ENCODE results near the gene GARS1. TPM values are rescaled to one million over a fixed set of nuclear protein-coding genes. Genes with fewer than 3 reads are reported as not detected.

The GARS1 gene
- total RNA-seq, 6 experiments from 2014 or later = 31.4 to 155 (median 44.7) TPM

GRCh38 chr7:30556840-30557239 is 37.8 kb upstream of the GARS1 start:
- intact Hi-C loops (cut with DNase I) = no loop called here
- Histone ChIP-seq H3K36me3 (peaks cover 0 to 3% (median 0%) of the 10 kb centered on the region in 4 donors), H3K27me3 (no peaks in the 10 kb centered on the region), H3K4me3 (no peak overlapping the region), H3K9me3 (no peaks in the 10 kb centered on the region), H3K4me1 (peaks cover 0 to 3% (median 0%) of the 10 kb centered on the region in 4 donors), H3K27ac (no peak overlapping the region)
- WGBS (ENCODE audit: insufficient coverage, low coverage, low lambda C conversion rate, missing lambda C conversion rate) = 91% methylated on average over 6 of the region's 6 CpGs
- TF ChIP-seq POLR2A (IDR thresholded peaks at IDR 0.05) (no peak), CTCF (IDR thresholded peaks at IDR 0.05) (no peak)
- DNase-seq = no peak
- no peak for ATAC-seq

- H3K27ac ChIP-seq = no peak overlapping the region
- H3K4me1 ChIP-seq = peaks cover 0 to 3% (median 0%) of the 10 kb centered on the region in 4 donors
- H3K9me3 ChIP-seq = no peaks in the 10 kb centered on the region
- no peaks in the 10 kb centered on the region for H3K27me3 ChIP-seq
- H3K36me3 ChIP-seq = peaks cover 0 to 3% (median 0%) of the 10 kb centered on the region in 4 donors
- ATAC-seq (no peak), DNase-seq (no peak)
- H3K4me3 ChIP-seq = no peak overlapping the region
- 69% methylated on average over 1 of the region's 1 CpG for WGBS (ENCODE audit: insufficient coverage, low coverage, low lambda C conversion rate, missing lambda C conversion rate)
- intact Hi-C loops (cut with DNase I) = no loop called here
- TF ChIP-seq CTCF (IDR thresholded peaks at IDR 0.05) (no peak), POLR2A (IDR thresholded peaks at IDR 0.05) (no peak)
Measured at GRCh38 chr7:30557245-30557644, 37.4 kb upstream of the GARS1 start.

DNA sequence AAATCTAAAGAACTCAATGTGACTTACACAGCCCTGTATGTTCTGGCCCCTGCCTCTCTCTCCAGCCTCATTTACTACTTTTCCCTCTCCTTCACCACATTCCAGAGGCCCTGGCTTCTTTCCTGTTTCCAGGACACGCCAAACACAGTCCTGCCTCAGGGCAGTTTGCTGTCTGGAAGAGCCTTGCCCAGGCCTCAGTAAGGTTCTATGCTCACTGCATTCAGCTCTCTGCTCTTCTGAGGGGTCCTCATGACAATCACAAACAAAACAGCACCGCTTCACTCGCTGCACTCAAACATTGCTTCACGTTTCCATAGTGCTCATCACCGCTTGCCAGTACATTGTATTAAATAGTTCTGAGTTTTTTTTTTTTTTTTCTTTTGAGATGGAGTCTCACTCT is 35.1 kb upstream of the GARS1 start:
- Histone ChIP-seq H3K36me3 (peaks cover 0 to 12% (median 0%) of the 10 kb centered on the region in 4 donors), H3K4me3 (no peak overlapping the region), H3K4me1 (no peaks in the 10 kb centered on the region), H3K27me3 (no peaks in the 10 kb centered on the region), H3K9me3 (no peaks in the 10 kb centered on the region), H3K27ac (no peak overlapping the region)
- DNase-seq = no peak
- intact Hi-C loops (cut with DNase I) = no loop called here
- no peak for TF ChIP-seq CTCF (IDR thresholded peaks at IDR 0.05)
- TF ChIP-seq POLR2A (IDR thresholded peaks at IDR 0.05) = no peak
- ATAC-seq = no peak
- WGBS (ENCODE audit: insufficient coverage, low coverage, low lambda C conversion rate, missing lambda C conversion rate) = 91% methylated on average over 4 of the region's 5 CpGs

GRCh38 chr7:30561389-30561788 is 33.3 kb upstream of the GARS1 start:
- Histone ChIP-seq H3K4me3 (no peak overlapping the region), H3K27me3 (no peaks in the 10 kb centered on the region), H3K36me3 (peaks cover 0 to 12% (median 0%) of the 10 kb centered on the region in 4 donors), H3K4me1 (no peaks in the 10 kb centered on the region), H3K9me3 (no peaks in the 10 kb centered on the region), H3K27ac (no peak overlapping the region)
- WGBS (ENCODE audit: insufficient coverage, low coverage, low lambda C conversion rate, missing lambda C conversion rate) = 84% methylated on average over 6 of the region's 6 CpGs
- TF ChIP-seq CTCF (IDR thresholded peaks at IDR 0.05) = no peak
- no peak for TF ChIP-seq POLR2A (IDR thresholded peaks at IDR 0.05)
- intact Hi-C loops (cut with DNase I) = no loop called here
- DNase-seq (no peak), ATAC-seq (no peak)

DNA sequence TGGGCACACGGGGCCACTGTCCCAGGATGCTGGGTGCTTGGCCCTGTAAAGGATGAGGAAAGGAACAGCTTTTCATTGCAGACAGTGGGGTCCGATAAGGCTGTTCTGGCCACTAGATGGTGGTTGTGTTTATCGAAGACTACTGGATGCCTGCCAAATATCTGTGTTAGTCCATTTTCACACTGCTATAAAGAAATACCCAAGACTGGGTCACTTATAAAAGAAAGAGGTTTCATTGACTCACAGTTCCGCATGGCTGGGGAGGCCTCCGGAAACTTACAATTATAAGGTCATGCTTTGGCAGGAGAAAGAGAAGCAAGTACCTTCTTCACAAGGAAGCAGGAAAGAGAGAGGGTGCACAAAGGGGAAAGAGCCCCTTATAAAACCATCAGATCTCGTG is 32.2 kb upstream of the GARS1 start:
- H3K9me3 ChIP-seq = no peaks in the 10 kb centered on the region
- TF ChIP-seq CTCF (IDR thresholded peaks at IDR 0.05) (no peak), POLR2A (IDR thresholded peaks at IDR 0.05) (no peak)
- peak in 1 of 4 donors; percentile 9 for ATAC-seq
- H3K4me1 ChIP-seq = no peaks in the 10 kb centered on the region
- H3K36me3 ChIP-seq = peaks cover 0 to 13% (median 2%) of the 10 kb centered on the region in 4 donors
- no peak overlapping the region for H3K27ac ChIP-seq
- intact Hi-C loops (cut with DNase I) = no loop called here
- 53% methylated on average over 6 of the region's 6 CpGs for WGBS (ENCODE audit: insufficient coverage, low coverage, low lambda C conversion rate, missing lambda C conversion rate)
- no peak overlapping the region for H3K4me3 ChIP-seq
- no peaks in the 10 kb centered on the region for H3K27me3 ChIP-seq
- no peak for DNase-seq

Data from right lobe of liver (tissue), 6 donors.